ENCODE data around the gene OSBPL1A.

DNA sequence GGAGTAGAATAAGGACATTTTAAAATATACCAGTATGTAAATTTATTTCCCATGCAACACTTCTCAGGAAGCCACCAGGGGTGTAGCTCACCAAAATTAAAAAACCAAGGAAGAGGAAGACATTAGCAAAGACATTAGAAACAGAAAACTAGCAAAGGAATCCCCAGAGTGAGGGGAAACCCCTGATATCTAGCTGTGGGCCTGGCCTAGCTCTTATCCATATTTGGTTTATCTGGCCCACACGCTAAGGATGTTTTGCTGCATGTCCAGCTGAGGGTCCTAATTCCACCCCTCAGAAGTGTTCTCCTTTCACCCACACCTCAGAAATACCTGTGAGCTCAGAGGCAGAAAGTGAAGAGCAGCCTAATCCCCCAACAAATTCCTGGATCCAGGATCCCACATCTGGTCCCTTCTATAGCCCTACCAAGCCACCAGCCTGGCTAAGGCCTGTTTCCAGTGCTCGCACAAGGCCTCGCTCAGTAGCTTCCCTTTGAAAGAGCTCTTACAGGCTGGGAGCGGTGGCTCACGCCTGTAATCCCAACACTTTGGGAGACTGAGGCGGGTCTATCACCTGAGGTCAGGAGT, 17.4 kb downstream of the OSBPL1A start:
- TF ChIP-seq, protein P1, sequence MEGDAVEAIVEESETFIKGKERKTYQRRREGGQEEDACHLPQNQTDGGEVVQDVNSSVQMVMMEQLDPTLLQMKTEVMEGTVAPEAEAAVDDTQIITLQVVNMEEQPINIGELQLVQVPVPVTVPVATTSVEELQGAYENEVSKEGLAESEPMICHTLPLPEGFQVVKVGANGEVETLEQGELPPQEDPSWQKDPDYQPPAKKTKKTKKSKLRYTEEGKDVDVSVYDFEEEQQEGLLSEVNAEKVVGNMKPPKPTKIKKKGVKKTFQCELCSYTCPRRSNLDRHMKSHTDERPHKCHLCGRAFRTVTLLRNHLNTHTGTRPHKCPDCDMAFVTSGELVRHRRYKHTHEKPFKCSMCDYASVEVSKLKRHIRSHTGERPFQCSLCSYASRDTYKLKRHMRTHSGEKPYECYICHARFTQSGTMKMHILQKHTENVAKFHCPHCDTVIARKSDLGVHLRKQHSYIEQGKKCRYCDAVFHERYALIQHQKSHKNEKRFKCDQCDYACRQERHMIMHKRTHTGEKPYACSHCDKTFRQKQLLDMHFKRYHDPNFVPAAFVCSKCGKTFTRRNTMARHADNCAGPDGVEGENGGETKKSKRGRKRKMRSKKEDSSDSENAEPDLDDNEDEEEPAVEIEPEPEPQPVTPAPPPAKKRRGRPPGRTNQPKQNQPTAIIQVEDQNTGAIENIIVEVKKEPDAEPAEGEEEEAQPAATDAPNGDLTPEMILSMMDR (IDR thresholded peaks at IDR 0.05) = no peak
- no peak for TF ChIP-seq POLR2A (IDR thresholded peaks at IDR 0.05)

Data from heart left ventricle (tissue), 13 donors.